Measurements from ENCODE around the gene CLK2. TPM values are rescaled to one million over a fixed set of nuclear protein-coding genes. Genes with fewer than 3 reads are reported as not detected.
A peak's percentile ranks its signal among the peaks of the same experiment; 100 is the strongest.

CLK2 gene
- total and polyA plus RNA-seq, 9 of the 15 experiments (the other 6 are each of a cell fraction or from before 2014, with no cell fraction given) = 13.5 to 81.4 (median 39.6) TPM

- TF ChIP-seq CTCF (IDR thresholded peaks at IDR 0.05 in 2 of 3, conservative IDR thresholded peaks at IDR 0.05 in 1 of 3; ENCODE audit: insufficient read depth in 2 of 3, low read depth in 1 of 3, low read length in 3 of 3) (peak in 2 of 3 experiments; percentile 2 to 15; a peak in 1 of 6 replicates), NFRKB (IDR thresholded peaks at IDR 0.05; ENCODE audit: low read depth) (peak; percentile 77), ZNF354B (CRISPR knock-in tag; IDR thresholded peaks at IDR 0.05) (0 out of 2 replicates have a peak, but pooled peaks have one; percentile 13), SPI1 (IDR thresholded peaks at IDR 0.05; ENCODE audit: borderline replicate concordance, low read depth, low read length) (peak; percentile 67), PBX2 (CRISPR knock-in tag; IDR thresholded peaks at IDR 0.05; ENCODE audit: low read depth) (no peak; the same call in 1 of the 2 replicates), PBX2 (tag; conservative IDR thresholded peaks at IDR 0.05; ENCODE audit: low read depth) (peak; percentile 97), HLTF (IDR thresholded peaks at IDR 0.05) (no peak), FOXP1 (CRISPR knock-in tag; IDR thresholded peaks at IDR 0.05) (peak; percentile 3; the same call in 1 of the 2 replicates), TFE3 (CRISPR knock-in tag; IDR thresholded peaks at IDR 0.05) (peak; percentile 18; the same call in 1 of the 2 replicates), ZNF41 (CRISPR knock-in tag; conservative IDR thresholded peaks at IDR 0.05) (no peak), SMARCA4 (IDR thresholded peaks at IDR 0.05) (peak; percentile 7), FOSL1 (tag; conservative IDR thresholded peaks at IDR 0.05) (0 out of 2 replicates have a peak, but pooled peaks have one; percentile 11), PPARD (CRISPR knock-in tag; IDR thresholded peaks at IDR 0.05) (0 out of 2 replicates have a peak, but pooled peaks have one; percentile 41), TSHZ1 (CRISPR knock-in tag; IDR thresholded peaks at IDR 0.05) (no peak), MCM2 (IDR thresholded peaks at IDR 0.05; ENCODE audit: low read depth) (no peak), SIN3A (IDR thresholded peaks at IDR 0.05; ENCODE audit: borderline replicate concordance in 2 of 2, control insufficient read depth in 1 of 2, low read depth in 2 of 2, low read length in 2 of 2) (0 out of 4 replicates have a peak, but pooled peaks of 1 of the 2 experiments have one; percentile 43)
Measured at GRCh38 chr1:155227261-155228095, 45.8 kb downstream of the CLK2 start (continued).
